ENCODE results near the gene CYTH2. TPM values are rescaled to one million over a fixed set of nuclear protein-coding genes. Genes with fewer than 3 reads are reported as not detected.

Gene CYTH2
- total and polyA plus RNA-seq, 2 of the 8 experiments (the other 6 are each of a cell fraction or from before 2014, with no cell fraction given) = 43.7 to 71.4 TPM

GRCh38 chr19:48500830-48501493 is 31.8 kb downstream of the CYTH2 start (continued):
- TF ChIP-seq KDM1A (IDR thresholded peaks at IDR 0.05; ENCODE audit: borderline replicate concordance, low read length) (no peak), CHD2 (IDR thresholded peaks at IDR 0.05; ENCODE audit: low read length) (no peak), GABPA (IDR thresholded peaks at IDR 0.05; ENCODE audit: borderline replicate concordance, insufficient read depth, low read length) (no peak), BRCA1 (IDR thresholded peaks at IDR 0.05; ENCODE audit: low read depth, low read length) (no peak), POLR2AphosphoS5 (IDR thresholded peaks at IDR 0.05; ENCODE audit: low read depth, low read length) (no peak), PHF8 (conservative IDR thresholded peaks at IDR 0.05; ENCODE audit: low read depth, low read length) (no peak), ATF3 (IDR thresholded peaks at IDR 0.05; ENCODE audit: insufficient read depth, low read depth, low read length) (no peak), CREB1 (IDR thresholded peaks at IDR 0.05) (no peak), TAF1 (IDR thresholded peaks at IDR 0.05; ENCODE audit: low read depth, low read length) (no peak)
